ENCODE measurements around the gene CDH4. TPM values are rescaled to one million over a fixed set of nuclear protein-coding genes. Genes with fewer than 3 reads are reported as not detected.

CDH4 gene
- total RNA-seq, 4 donors from 2014 or later = not detected

- Histone ChIP-seq H3K4me1 (no peaks in the 10 kb centered on the region), H3K27me3 (no peaks in the 10 kb centered on the region), H3K4me3 (no peak overlapping the region), H3K27ac (no peak overlapping the region), H3K36me3 (no peaks in the 10 kb centered on the region), H3K9me3 (no peaks in the 10 kb centered on the region)
- intact Hi-C loops (cut with DNase I; ENCODE audit: low total_unique reads) = no loop called here
- 78 to 100% methylated on average over 1 to 19 of the region's 20 CpGs for WGBS, 2 donors (ENCODE audit: low coverage in 1 of 2)
- TF ChIP-seq EP300 (IDR thresholded peaks at IDR 0.05; ENCODE audit: low read depth) (no peak), CTCF (IDR thresholded peaks at IDR 0.05) (no peak), POLR2A (IDR thresholded peaks at IDR 0.05) (no peak), POLR2AphosphoS5 (IDR thresholded peaks at IDR 0.05) (no peak)
- DNase-seq = no peak
- in situ Hi-C loops (cut with MboI; ENCODE audit: low pct_ligation_motif_present in 1 of 4, low pct_unique_long_range_greater_than_20kb in 1 of 4, low sequenced_read_pairs in 3 of 4) = loop anchor here in 1 of 4 donors (10.0 kb wide), 1 partner anchor 62 kb away; no protein-coding TSS in a partner anchor
These were observed 415.2 kb downstream of the CDH4 start for GRCh38 chr20:61667056-61667792.

- no peak overlapping the region for H3K27ac ChIP-seq
- no peaks in the 10 kb centered on the region for H3K4me1 ChIP-seq
- WGBS, 2 donors (ENCODE audit: low coverage in 1 of 2) = 37% methylated on average over 9 of the region's 9 CpGs; no CpG with 5 or more reads in 1 of the 2 donors
- no peak overlapping the region for H3K4me3 ChIP-seq
- TF ChIP-seq EP300 (IDR thresholded peaks at IDR 0.05; ENCODE audit: low read depth) = no peak
- no peak for TF ChIP-seq POLR2AphosphoS5 (IDR thresholded peaks at IDR 0.05)
- no peak for TF ChIP-seq CTCF (IDR thresholded peaks at IDR 0.05)
- H3K27me3 ChIP-seq = no peaks in the 10 kb centered on the region
- in situ Hi-C loops (cut with MboI; ENCODE audit: low pct_ligation_motif_present in 1 of 4, low pct_unique_long_range_greater_than_20kb in 1 of 4, low sequenced_read_pairs in 3 of 4) (loop anchor here in 1 of 4 donors (10.0 kb wide), 1 partner anchor 63 kb away; no protein-coding TSS in a partner anchor), intact Hi-C loops (cut with DNase I; ENCODE audit: low total_unique reads) (no loop called here)
- no peak for DNase-seq
- H3K9me3 ChIP-seq = no peaks in the 10 kb centered on the region
- no peaks in the 10 kb centered on the region for H3K36me3 ChIP-seq
These were observed 416.1 kb downstream of the CDH4 start for GRCh38 chr20:61668065-61668650.

- Histone ChIP-seq H3K27ac (no peak overlapping the region), H3K27me3 (no peaks in the 10 kb centered on the region), H3K4me3 (no peak overlapping the region), H3K4me1 (no peaks in the 10 kb centered on the region), H3K9me3 (no peaks in the 10 kb centered on the region), H3K36me3 (no peaks in the 10 kb centered on the region)
- WGBS, 2 donors (ENCODE audit: low coverage in 1 of 2) = 70 to 88% methylated on average over 2 to 20 of the region's 20 CpGs
- intact Hi-C loops (cut with DNase I; ENCODE audit: low total_unique reads) = no loop called here
- TF ChIP-seq EP300 (IDR thresholded peaks at IDR 0.05; ENCODE audit: low read depth) = no peak
- no peak for TF ChIP-seq POLR2A (IDR thresholded peaks at IDR 0.05)
- TF ChIP-seq POLR2AphosphoS5 (IDR thresholded peaks at IDR 0.05) = no peak
- TF ChIP-seq CTCF (IDR thresholded peaks at IDR 0.05) = no peak
- in situ Hi-C loops (cut with MboI; ENCODE audit: low pct_ligation_motif_present in 1 of 4, low pct_unique_long_range_greater_than_20kb in 1 of 4, low sequenced_read_pairs in 3 of 4) = loop anchor here in 1 of 4 donors (10.0 kb wide), 1 partner anchor 64 kb away; no protein-coding TSS in a partner anchor
- no peak for DNase-seq
These were observed 416.9 kb downstream of the CDH4 start for GRCh38 chr20:61668771-61669503.

GRCh38 chr20:61670274-61670673 is 418.2 kb downstream of the CDH4 start:
- Histone ChIP-seq H3K4me3 (no peak overlapping the region), H3K36me3 (no peaks in the 10 kb centered on the region), H3K4me1 (no peaks in the 10 kb centered on the region), H3K27me3 (no peaks in the 10 kb centered on the region), H3K27ac (no peak overlapping the region), H3K9me3 (no peaks in the 10 kb centered on the region)
- 71% methylated on average over 3 of the region's 3 CpGs; no CpG with 5 or more reads in 1 of the 2 donors for WGBS, 2 donors (ENCODE audit: low coverage in 1 of 2)
- in situ Hi-C loops (cut with MboI; ENCODE audit: low pct_ligation_motif_present in 1 of 4, low pct_unique_long_range_greater_than_20kb in 1 of 4, low sequenced_read_pairs in 3 of 4) = no loop called here
- no peak for DNase-seq
- TF ChIP-seq POLR2A (IDR thresholded peaks at IDR 0.05) (no peak), EP300 (IDR thresholded peaks at IDR 0.05; ENCODE audit: low read depth) (no peak), POLR2AphosphoS5 (IDR thresholded peaks at IDR 0.05) (no peak), CTCF (IDR thresholded peaks at IDR 0.05) (no peak)
- intact Hi-C loops (cut with DNase I; ENCODE audit: low total_unique reads) = no loop called here
